HFF-Myc (cell line): ENCODE measurements around the gene RAET1E.
"Not testable (repeated sequence)": the region's sequence is repeated elsewhere in the genome, so short reads cannot be mapped to it uniquely, and the experiment has no call there.

Experiments used
- DNase-seq: peaks from one replicate; pipeline ENCODE4 v3.0.0-alpha.2; 2011; ENCODE audit warnings: low read depth; ENCODE audit errors: extremely low read depth
- H3K4me3 ChIP-seq: replicated peaks from 2 replicates; pipeline ENCODE4 v1.5.1; 2011; ENCODE audit warnings: low read depth, mild to moderate bottlenecking, control low read depth, low read length
- TF ChIP-seq, protein P1 (sequence below): IDR thresholded peaks from 2 replicates; pipeline ENCODE4 v1.5.1; 2012; ENCODE audit warnings: mild to moderate bottlenecking, low read depth, low read length, control low read depth; ENCODE audit errors: missing control alignments

Gene RAET1E

DNA sequence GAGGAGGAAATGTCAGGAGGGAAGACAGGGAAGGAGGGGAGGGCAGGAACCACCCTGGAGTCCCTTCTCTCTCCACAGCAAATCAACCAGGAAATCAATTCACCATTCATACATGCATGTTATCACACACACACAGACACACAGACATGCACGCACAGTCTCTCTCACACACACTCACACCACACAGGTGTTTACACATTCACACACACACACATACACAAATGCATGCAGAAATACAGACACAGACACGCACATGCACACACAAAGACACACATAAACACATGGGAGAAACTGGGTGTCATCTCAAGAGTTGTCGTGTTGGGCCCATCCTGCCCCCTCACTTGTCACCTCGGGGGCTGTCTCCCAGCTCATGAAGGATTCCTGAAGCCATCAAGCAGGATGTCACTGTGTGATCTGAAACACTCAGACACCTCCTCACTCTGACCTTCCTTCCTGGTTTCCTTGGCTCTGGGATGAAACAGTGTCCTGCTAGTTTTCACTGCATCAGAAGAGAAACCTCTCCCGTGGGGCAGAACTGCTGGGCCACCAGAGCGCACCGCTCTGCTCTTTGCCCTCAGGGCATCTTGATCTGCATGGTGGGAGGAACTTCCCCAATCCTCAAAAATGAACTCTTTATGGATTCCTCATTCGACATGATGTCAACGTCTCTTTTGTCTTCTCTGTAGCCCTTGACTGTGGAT, 15.8 kb upstream of the RAET1E start:
- H3K4me3 ChIP-seq: no peak overlapping the region
- TF ChIP-seq, protein P1, sequence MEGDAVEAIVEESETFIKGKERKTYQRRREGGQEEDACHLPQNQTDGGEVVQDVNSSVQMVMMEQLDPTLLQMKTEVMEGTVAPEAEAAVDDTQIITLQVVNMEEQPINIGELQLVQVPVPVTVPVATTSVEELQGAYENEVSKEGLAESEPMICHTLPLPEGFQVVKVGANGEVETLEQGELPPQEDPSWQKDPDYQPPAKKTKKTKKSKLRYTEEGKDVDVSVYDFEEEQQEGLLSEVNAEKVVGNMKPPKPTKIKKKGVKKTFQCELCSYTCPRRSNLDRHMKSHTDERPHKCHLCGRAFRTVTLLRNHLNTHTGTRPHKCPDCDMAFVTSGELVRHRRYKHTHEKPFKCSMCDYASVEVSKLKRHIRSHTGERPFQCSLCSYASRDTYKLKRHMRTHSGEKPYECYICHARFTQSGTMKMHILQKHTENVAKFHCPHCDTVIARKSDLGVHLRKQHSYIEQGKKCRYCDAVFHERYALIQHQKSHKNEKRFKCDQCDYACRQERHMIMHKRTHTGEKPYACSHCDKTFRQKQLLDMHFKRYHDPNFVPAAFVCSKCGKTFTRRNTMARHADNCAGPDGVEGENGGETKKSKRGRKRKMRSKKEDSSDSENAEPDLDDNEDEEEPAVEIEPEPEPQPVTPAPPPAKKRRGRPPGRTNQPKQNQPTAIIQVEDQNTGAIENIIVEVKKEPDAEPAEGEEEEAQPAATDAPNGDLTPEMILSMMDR: no peak
- no peak for DNase-seq

DNA sequence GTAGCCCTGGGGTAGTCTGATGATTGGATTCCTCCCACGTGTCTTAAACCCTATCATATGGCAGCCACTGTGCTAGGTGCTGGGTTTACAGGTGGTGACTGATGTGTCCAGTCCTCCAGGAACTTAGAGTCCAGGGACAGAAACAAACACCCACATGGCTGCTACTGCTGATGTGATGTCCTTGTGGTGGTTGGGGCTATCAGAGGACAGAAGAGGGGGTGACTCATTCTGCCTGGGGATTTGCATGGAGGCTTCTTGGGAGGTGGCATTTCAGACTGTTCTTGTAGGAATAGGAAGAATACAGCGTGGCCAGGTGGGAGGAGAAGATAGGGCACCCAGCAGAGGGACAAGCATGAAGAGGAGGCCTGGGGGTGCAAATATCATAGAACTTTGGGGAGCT, 15.2 kb upstream of the RAET1E start:
- no peak for DNase-seq
- TF ChIP-seq, protein P1: no peak
- H3K4me3 ChIP-seq: no peak overlapping the region

DNA sequence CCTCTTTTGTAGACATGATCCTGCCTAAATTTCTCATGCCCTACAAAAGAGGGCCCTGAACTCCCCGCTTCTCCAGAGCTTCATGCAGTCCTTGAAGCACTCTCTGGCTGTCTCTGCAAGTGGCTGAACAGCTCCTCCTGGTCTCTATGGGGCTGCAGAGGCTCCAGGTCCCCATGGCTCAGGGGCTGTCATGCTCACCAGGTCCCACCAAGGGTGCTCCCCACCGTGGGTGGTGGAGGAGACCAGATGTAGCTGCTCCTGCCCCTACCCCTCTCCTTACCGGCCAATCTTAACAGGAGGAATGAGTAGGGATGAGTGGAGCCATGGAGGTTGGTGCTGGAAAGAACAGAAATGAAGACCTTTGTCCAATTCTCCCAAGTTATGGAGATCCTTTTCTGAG, 14.8 kb upstream of the RAET1E start:
- not testable (repeated sequence) for H3K4me3 ChIP-seq, DNase-seq

DNA sequence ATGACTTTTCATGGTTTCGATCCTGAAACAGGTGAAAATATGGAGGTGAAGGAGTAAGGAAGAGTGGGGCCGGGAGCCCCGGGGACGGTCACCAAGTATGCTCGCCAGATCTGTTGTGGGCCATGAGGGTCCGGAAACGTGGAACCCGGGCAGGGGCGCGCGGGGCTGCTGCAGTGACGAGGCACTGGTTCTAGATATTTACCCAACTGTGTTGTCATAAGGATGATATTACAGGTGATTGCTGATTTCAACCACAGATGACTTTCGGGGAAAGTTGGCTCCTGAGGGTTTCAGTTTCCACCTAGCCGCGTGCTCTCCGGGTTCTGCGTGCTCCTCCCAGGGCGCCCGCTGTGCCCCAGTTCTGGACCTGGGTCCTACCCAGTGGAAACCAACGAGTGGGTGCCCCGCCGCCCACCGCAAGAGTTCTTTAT, 12.8 kb upstream of the RAET1E start:
- TF ChIP-seq, protein P1: no peak
- no peak overlapping the region for H3K4me3 ChIP-seq
- no peak for DNase-seq

DNA sequence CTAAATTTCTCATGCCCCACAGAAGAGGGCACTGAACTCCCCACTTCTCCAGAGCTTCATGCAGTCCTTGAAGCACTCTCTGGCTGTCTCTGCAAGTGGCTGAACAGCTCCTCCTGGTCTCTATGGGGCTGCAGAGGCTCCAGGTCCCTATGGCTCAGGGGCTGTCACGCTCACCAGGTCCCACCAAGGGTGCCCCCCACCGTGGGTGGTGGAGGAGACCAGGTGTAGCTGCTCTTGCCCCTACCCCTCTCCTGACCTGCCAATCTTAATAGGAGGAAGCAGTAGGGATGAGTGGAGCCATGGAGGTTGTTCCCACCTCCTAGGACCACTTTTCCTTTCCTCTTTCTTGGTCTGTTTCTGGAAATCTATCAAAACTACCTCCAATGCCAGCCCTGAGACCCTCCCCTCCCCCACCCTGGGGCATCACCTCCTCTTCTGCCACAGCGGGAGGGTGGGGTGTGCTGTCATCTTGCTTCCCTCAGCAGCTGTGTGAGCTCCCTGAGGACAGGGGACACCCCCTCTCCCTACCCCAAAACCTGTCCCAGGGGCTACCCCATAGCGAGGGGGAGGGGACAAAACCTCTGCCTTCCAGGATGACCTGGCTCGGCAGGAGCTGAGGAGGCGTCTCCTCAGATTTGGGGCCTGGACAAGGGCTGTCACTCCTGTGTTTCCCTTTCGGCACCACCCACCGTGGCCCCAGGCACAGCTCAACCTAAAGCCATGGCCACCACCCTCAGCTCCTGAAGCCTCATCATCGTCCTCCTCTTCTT, 12.0 kb upstream of the RAET1E start:
- TF ChIP-seq, protein P1: no peak
- H3K4me3 ChIP-seq: no peak overlapping the region
- DNase-seq: no peak

DNA sequence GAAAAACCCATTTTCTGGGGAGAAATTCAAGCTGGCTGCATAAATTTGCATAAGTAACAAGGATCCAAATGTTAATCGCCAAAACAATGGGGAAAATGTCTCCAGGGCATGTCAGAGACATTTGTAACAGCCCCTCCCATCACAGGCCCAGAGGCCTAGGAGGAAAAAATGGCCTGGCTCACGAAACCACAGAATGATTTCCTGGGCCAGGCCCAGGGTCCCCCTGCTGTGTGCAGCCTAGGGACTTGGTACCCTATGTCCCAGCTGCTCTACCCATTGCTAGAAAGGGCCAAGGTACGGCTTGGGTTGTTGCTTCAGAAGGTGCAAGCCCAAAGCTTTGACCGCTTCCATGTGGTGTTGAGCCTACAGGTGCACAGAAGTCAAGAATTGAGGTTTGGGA, 10.6 kb upstream of the RAET1E start:
- H3K4me3 ChIP-seq, DNase-seq: not testable (repeated sequence)

DNA sequence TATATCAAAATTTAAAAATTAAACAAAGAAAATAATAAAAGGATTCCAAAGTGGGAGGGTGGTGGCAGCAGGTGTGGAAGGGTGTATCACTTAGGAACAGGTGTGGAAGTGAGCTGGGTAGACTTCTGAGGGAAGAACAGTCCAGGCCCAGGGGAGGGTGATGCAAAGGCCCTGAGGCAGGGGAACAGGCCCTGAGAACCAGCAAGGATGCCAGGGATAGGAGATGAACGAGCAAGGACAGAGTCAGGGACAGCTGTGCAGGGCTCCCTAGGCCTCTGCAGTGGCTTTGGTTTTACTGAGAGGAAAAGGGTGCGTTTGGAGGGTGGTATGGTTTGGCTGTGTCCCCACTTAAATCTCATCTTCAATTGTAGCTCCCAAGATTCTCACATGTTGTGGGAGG, 9.4 kb upstream of the RAET1E start:
- TF ChIP-seq, protein P1: no peak
- DNase-seq: no peak
- no peak overlapping the region for H3K4me3 ChIP-seq
